HepG2 (cell line): ENCODE measurements around the gene SULT6B1. TPM values are rescaled to one million over a fixed set of nuclear protein-coding genes. Genes with fewer than 3 reads are reported as not detected.
A peak's percentile ranks its signal among the peaks of the same experiment; 100 is the strongest.

Source experiments
- DPF2 ChIP-seq: sonication (generic); formaldehyde crosslinking; IDR thresholded peaks from 2 replicates; pipeline ENCODE4 v1.4.0; 2020; ENCODE audit warnings: mild to moderate bottlenecking, low read depth, missing genetic modification reagents, borderline replicate concordance
- ETV5 ChIP-seq: IDR thresholded peaks from 2 replicates; pipeline ENCODE4 v1.6.1; 2018; ENCODE audit warnings: missing biosample characterization, missing genetic modification reagents, inconsistent platforms, borderline replicate concordance
- HIVEP1 ChIP-seq: sonication (generic); formaldehyde crosslinking; IDR thresholded peaks from 2 replicates; pipeline ENCODE4 v1.4.0; 2020; ENCODE audit warnings: mild to moderate bottlenecking, missing genetic modification reagents
- NR3C1 ChIP-seq: sonication (generic); formaldehyde crosslinking; IDR thresholded peaks from 2 replicates; pipeline ENCODE4 v1.4.0; 2020; ENCODE audit warnings: missing genetic modification reagents
- POLR2G ChIP-seq: fragments of 200-400 bp; formaldehyde crosslinking; IDR thresholded peaks from 2 replicates; pipeline ENCODE4 v1.6.1; 2018; ENCODE audit warnings: mild to moderate bottlenecking, low read depth, low read length, moderate library complexity
- SOX5 ChIP-seq: IDR thresholded peaks from 2 replicates; pipeline ENCODE4 v1.6.1; 2016; ENCODE audit warnings: borderline replicate concordance
- SP2 ChIP-seq: sonication (generic); formaldehyde crosslinking; IDR thresholded peaks from 2 replicates; pipeline ENCODE4 v1.5.1; 2020; ENCODE audit warnings: mild to moderate bottlenecking, missing genetic modification reagents
- ZBTB20 ChIP-seq: sonication (generic); formaldehyde crosslinking; IDR thresholded peaks from 2 replicates; pipeline ENCODE4 v1.8.1; 2023; ENCODE audit warnings: missing genetic modification reagents, low read depth, mild to moderate bottlenecking, borderline replicate concordance
- ZC3H13 ChIP-seq: sonication (generic); formaldehyde crosslinking; IDR thresholded peaks from 2 replicates; pipeline ENCODE4 v1.8.1; 2023; ENCODE audit warnings: mild to moderate bottlenecking, missing genetic modification reagents, moderate library complexity
- ZNF224 ChIP-seq: sonication (generic); formaldehyde crosslinking; IDR thresholded peaks from 2 replicates; pipeline ENCODE4 v1.5.0; 2020; ENCODE audit warnings: mild to moderate bottlenecking, missing genetic modification reagents
- ZNF496 ChIP-seq: sonication (generic); formaldehyde crosslinking; IDR thresholded peaks from 2 replicates; pipeline ENCODE4 v1.8.1; 2023; ENCODE audit warnings: mild to moderate bottlenecking, moderate library complexity, missing genetic modification reagents; ENCODE audit not compliant: insufficient replicate concordance
- polyA plus RNA-seq, 8 experiments: library from polyadenylated mRNA; depleted of rRNA in 3 of 8; stranded (reverse) in 7 of 8; unstranded in 1 of 8; fragments of >200 nt; fragmentation: Illumina TruSeq in 4 of 8; extraction: Trizol in 4 of 8; gene quantifications; 2 replicates each; pipeline versions ENCODE4 v1.2.1 to v1.2.3, GENCODE V29; 2011 to 2016; ENCODE audit warnings: low read depth in 4 of 8, missing spikeins in 1 of 8, mixed read lengths in 1 of 8; ENCODE audit not compliant: insufficient read depth in 1 of 8
- total RNA-seq, 5 experiments: library from RNA; depleted of rRNA; stranded (reverse); fragments of >200 nt; fragmentation: Illumina TruSeq; extraction: Trizol; gene quantifications; 2 replicates each; pipeline ENCODE4 v1.2.3, GENCODE V29; 2016; ENCODE audit warnings: low read depth in 1 of 5
- TF ChIP-seq, protein P1 (sequence below): sonication (generic); formaldehyde crosslinking; IDR thresholded peaks from 2 replicates; pipeline ENCODE4 v1.9.0; 2021; ENCODE audit warnings: missing genetic modification reagents, borderline replicate concordance
- TF ChIP-seq, protein P2 (sequence below): sonication (generic); formaldehyde crosslinking; IDR thresholded peaks from 2 replicates; pipeline ENCODE4 v1.8.1; 2023; ENCODE audit warnings: missing genetic modification reagents, inconsistent platforms, borderline replicate concordance
- TF ChIP-seq, protein P3 (sequence below): sonication (generic); formaldehyde crosslinking; IDR thresholded peaks from 2 replicates; pipeline ENCODE4 v1.8.0; 2022; ENCODE audit warnings: missing genetic modification reagents, mild to moderate bottlenecking, moderate library complexity, borderline replicate concordance
- TF ChIP-seq, protein P4 (sequence below): IDR thresholded peaks from 2 replicates; pipeline ENCODE4 v1.4.0; 2020; ENCODE audit warnings: mild to moderate bottlenecking, missing genetic modification reagents
- TF ChIP-seq, protein P5 (sequence below): fragments of 450-650 bp; IDR thresholded peaks from 2 replicates; pipeline ENCODE4 v1.6.1; 2016

Gene SULT6B1
- total and polyA plus RNA-seq, 2 of the 13 experiments (the other 11 are each of a cell fraction or from before 2014, with no cell fraction given), result not detected

DNA sequence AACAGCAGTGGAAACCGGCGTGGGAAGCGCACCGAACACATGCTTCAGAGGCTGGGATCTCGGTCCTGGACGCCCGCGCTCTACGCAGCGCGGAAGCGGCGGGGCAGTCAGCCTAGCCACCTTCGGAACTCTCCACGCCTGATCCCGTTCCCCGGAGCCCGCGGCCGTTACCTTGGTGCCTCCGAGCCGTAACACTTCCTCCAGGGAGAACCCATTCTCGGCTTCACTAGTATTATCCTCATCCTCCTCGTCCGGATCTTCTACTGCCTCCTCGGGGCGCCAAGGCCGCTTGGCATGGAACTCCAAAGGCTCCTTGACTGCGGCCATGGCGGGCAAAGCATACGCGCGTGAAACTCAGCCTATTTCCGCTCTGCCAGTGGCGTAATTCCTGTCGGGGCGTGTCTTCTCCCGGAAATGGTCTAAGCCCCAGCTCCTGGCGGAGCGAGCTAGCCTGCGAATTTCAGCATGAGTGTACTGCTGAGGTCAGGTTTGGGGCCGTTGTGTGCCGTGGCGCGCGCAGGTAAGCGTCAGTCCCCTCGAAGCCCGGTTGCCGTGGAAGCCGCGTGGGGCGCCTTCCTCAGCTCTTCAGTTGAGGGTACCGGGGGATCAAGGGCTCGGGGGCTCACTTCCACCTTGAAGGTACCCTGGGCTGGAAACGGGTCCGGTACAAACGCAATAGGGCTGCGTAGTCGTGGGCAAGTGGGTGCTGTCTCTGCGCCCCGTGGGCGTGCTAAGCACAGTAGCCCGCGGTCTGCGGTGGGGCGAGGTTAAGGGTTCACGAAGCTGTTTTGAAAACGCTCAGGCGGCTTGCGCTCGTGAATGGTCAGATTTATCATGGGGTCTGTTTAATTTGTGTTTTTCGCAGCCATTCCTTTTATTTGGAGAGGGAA is 43.0 kb upstream of the SULT6B1 start, which contains the start of the genes CEBPZ and NDUFAF7 (continued):
- TF ChIP-seq, protein P1, sequence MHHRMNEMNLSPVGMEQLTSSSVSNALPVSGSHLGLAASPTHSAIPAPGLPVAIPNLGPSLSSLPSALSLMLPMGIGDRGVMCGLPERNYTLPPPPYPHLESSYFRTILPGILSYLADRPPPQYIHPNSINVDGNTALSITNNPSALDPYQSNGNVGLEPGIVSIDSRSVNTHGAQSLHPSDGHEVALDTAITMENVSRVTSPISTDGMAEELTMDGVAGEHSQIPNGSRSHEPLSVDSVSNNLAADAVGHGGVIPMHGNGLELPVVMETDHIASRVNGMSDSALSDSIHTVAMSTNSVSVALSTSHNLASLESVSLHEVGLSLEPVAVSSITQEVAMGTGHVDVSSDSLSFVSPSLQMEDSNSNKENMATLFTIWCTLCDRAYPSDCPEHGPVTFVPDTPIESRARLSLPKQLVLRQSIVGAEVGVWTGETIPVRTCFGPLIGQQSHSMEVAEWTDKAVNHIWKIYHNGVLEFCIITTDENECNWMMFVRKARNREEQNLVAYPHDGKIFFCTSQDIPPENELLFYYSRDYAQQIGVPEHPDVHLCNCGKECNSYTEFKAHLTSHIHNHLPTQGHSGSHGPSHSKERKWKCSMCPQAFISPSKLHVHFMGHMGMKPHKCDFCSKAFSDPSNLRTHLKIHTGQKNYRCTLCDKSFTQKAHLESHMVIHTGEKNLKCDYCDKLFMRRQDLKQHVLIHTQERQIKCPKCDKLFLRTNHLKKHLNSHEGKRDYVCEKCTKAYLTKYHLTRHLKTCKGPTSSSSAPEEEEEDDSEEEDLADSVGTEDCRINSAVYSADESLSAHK (CRISPR knock-in tag), result 0 out of 2 replicates have a peak, but pooled peaks have one; percentile 28
- TF ChIP-seq ZBTB20 (CRISPR knock-in tag) (peak; percentile 76), SP2 (CRISPR knock-in tag) (peak; percentile 66), HIVEP1 (CRISPR knock-in tag) (peak; percentile 92), POLR2G (peak; percentile 99), ZC3H13 (CRISPR knock-in tag) (no peak), SOX5 (peak; percentile 29; the same call in 1 of the 2 replicates), DPF2 (CRISPR knock-in tag) (no peak), ZNF224 (peak; percentile 94), ZNF496 (CRISPR knock-in tag) (no peak), ETV5 (CRISPR knock-in tag) (peak; percentile 74), NR3C1 (CRISPR knock-in tag) (no peak)
- TF ChIP-seq, protein P2, sequence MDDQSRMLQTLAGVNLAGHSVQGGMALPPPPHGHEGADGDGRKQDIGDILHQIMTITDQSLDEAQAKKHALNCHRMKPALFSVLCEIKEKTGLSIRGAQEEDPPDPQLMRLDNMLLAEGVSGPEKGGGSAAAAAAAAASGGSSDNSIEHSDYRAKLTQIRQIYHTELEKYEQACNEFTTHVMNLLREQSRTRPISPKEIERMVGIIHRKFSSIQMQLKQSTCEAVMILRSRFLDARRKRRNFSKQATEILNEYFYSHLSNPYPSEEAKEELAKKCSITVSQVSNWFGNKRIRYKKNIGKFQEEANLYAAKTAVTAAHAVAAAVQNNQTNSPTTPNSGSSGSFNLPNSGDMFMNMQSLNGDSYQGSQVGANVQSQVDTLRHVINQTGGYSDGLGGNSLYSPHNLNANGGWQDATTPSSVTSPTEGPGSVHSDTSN, result no peak
- TF ChIP-seq, protein P3, sequence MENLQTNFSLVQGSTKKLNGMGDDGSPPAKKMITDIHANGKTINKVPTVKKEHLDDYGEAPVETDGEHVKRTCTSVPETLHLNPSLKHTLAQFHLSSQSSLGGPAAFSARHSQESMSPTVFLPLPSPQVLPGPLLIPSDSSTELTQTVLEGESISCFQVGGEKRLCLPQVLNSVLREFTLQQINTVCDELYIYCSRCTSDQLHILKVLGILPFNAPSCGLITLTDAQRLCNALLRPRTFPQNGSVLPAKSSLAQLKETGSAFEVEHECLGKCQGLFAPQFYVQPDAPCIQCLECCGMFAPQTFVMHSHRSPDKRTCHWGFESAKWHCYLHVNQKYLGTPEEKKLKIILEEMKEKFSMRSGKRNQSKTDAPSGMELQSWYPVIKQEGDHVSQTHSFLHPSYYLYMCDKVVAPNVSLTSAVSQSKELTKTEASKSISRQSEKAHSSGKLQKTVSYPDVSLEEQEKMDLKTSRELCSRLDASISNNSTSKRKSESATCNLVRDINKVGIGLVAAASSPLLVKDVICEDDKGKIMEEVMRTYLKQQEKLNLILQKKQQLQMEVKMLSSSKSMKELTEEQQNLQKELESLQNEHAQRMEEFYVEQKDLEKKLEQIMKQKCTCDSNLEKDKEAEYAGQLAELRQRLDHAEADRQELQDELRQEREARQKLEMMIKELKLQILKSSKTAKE (CRISPR knock-in tag), result no peak
- TF ChIP-seq, protein P4, sequence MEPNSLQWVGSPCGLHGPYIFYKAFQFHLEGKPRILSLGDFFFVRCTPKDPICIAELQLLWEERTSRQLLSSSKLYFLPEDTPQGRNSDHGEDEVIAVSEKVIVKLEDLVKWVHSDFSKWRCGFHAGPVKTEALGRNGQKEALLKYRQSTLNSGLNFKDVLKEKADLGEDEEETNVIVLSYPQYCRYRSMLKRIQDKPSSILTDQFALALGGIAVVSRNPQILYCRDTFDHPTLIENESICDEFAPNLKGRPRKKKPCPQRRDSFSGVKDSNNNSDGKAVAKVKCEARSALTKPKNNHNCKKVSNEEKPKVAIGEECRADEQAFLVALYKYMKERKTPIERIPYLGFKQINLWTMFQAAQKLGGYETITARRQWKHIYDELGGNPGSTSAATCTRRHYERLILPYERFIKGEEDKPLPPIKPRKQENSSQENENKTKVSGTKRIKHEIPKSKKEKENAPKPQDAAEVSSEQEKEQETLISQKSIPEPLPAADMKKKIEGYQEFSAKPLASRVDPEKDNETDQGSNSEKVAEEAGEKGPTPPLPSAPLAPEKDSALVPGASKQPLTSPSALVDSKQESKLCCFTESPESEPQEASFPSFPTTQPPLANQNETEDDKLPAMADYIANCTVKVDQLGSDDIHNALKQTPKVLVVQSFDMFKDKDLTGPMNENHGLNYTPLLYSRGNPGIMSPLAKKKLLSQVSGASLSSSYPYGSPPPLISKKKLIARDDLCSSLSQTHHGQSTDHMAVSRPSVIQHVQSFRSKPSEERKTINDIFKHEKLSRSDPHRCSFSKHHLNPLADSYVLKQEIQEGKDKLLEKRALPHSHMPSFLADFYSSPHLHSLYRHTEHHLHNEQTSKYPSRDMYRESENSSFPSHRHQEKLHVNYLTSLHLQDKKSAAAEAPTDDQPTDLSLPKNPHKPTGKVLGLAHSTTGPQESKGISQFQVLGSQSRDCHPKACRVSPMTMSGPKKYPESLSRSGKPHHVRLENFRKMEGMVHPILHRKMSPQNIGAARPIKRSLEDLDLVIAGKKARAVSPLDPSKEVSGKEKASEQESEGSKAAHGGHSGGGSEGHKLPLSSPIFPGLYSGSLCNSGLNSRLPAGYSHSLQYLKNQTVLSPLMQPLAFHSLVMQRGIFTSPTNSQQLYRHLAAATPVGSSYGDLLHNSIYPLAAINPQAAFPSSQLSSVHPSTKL (CRISPR knock-in tag), result peak; percentile 79
- TF ChIP-seq, protein P5, sequence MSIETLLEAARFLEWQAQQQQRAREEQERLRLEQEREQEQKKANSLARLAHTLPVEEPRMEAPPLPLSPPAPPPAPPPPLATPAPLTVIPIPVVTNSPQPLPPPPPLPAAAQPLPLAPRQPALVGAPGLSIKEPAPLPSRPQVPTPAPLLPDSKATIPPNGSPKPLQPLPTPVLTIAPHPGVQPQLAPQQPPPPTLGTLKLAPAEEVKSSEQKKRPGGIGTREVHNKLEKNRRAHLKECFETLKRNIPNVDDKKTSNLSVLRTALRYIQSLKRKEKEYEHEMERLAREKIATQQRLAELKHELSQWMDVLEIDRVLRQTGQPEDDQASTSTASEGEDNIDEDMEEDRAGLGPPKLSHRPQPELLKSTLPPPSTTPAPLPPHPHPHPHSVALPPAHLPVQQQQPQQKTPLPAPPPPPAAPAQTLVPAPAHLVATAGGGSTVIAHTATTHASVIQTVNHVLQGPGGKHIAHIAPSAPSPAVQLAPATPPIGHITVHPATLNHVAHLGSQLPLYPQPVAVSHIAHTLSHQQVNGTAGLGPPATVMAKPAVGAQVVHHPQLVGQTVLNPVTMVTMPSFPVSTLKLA, result peak; percentile 47
